ENCODE measurements around the gene TMEM217. TPM values are rescaled to one million over a fixed set of nuclear protein-coding genes. Genes with fewer than 3 reads are reported as not detected.

Gene TMEM217
- total and polyA plus RNA-seq, 2 of the 8 experiments (the other 6 are each of a cell fraction or from before 2014, with no cell fraction given), result 0.60 to 1.1 TPM

DNA sequence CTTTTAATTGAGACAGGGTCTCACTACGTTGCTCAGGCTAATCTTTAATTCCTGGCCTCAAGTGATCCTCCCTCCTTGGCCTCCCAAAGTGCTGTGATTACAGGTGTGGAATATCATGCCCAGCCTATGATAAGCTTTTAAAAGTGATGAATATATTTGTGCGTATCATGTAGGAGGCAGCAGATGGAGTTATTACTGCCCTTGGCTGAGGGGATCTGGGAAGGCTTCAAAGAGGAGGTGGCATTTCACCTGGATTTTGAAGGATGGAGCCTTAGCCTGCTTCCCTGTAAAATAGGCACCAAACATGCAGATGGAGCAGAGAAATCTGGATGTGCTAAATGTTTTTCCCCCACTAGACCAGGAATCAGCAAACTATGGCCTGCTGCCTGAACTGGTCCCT is 77.9 kb downstream of the TMEM217 start:
- H4K20me1 ChIP-seq (replicated peaks in 1 of 2; ENCODE audit: control insufficient read depth in 1 of 2, insufficient read depth in 2 of 2, low read length in 2 of 2), result peaks cover 1 to 4% of the 10 kb centered on the region in 2 experiments
- H3K9me3 ChIP-seq (ENCODE audit: insufficient read depth in 2 of 2, low read depth in 1 of 2, low read length in 1 of 2), result no peaks in the 10 kb centered on the region
- CTCF ChIA-PET (ENCODE audit: partially characterized antibody), result interaction anchor here (0.5 to 3.8 kb wide), 8 partner anchors 9 to 162 kb away, joined by 3 to 26 read pairs (median 3); no protein-coding TSS in a partner anchor
- no peak overlapping the region for H3K18ac ChIP-seq (ENCODE audit: extremely low read depth, low read length)
- TF ChIP-seq KDM1A (IDR thresholded peaks at IDR 0.05; ENCODE audit: borderline replicate concordance, low read length) (no peak), SUZ12 (IDR thresholded peaks at IDR 0.05; ENCODE audit: low read length) (no peak), ZNF274 (IDR thresholded peaks at IDR 0.05; ENCODE audit: borderline replicate concordance, extremely low read depth, low read length) (no peak), TAF7 (optimal IDR thresholded peaks at IDR 0.05; ENCODE audit: borderline replicate concordance, low read depth, low read length) (no peak), HDAC2 (IDR thresholded peaks at IDR 0.05; ENCODE audit: borderline replicate concordance in 1 of 2, low read depth in 2 of 2, low read length in 2 of 2) (no peak), CREB1 (IDR thresholded peaks at IDR 0.05) (no peak), NRF1 (IDR thresholded peaks at IDR 0.05; ENCODE audit: low read depth, low read length) (no peak), POLR2AphosphoS5 (IDR thresholded peaks at IDR 0.05; ENCODE audit: low read depth, low read length) (no peak), TCF12 (IDR thresholded peaks at IDR 0.05; ENCODE audit: low read depth, low read length) (no peak), CHD2 (IDR thresholded peaks at IDR 0.05; ENCODE audit: low read length) (no peak), CHD1 (IDR thresholded peaks at IDR 0.05; ENCODE audit: low read depth, low read length) (no peak)
- TF ChIP-seq, protein P1, sequence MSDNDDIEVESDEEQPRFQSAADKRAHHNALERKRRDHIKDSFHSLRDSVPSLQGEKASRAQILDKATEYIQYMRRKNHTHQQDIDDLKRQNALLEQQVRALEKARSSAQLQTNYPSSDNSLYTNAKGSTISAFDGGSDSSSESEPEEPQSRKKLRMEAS (IDR thresholded peaks at IDR 0.05), result no peak
- no peak overlapping the region for H3K27ac ChIP-seq (ENCODE audit: low read depth, low read length)
- no peak overlapping the region for H3K14ac ChIP-seq (ENCODE audit: insufficient read length)
- no peak overlapping the region for H2BK12ac ChIP-seq (ENCODE audit: low read depth, low read length)
- H3K56ac ChIP-seq (replicated peaks; ENCODE audit: insufficient read length, low read depth, low read length), result no peak overlapping the region
- no peak overlapping the region for H3K4me2 ChIP-seq (ENCODE audit: insufficient read depth in 1 of 2, low read depth in 2 of 2, low read length in 2 of 2)
- H3K4me3 ChIP-seq (ENCODE audit: extremely low read depth in 1 of 4, insufficient read depth in 2 of 4, low read depth in 3 of 4, low read length in 4 of 4), result no peak overlapping the region
- no peak overlapping the region for H4K8ac ChIP-seq (ENCODE audit: extremely low read depth, insufficient read depth, low read length)
- H3K4me1 ChIP-seq (replicated peaks in 1 of 4; ENCODE audit: control insufficient read depth in 3 of 4, insufficient read depth in 4 of 4, low read length in 3 of 4), result no peaks in the 10 kb centered on the region; a peak in 1 of 7 replicates
- no peak overlapping the region for H3K23ac ChIP-seq (ENCODE audit: insufficient read length)
- no peak overlapping the region for H2AFZ ChIP-seq (ENCODE audit: low read length)
- no peaks in the 10 kb centered on the region for H3K79me1 ChIP-seq (ENCODE audit: low read depth, low read length)
- no peak overlapping the region for H3K4ac ChIP-seq (replicated peaks; ENCODE audit: insufficient read length, low read depth, low read length)
- H2BK120ac ChIP-seq (replicated peaks; ENCODE audit: low read depth, low read length), result no peak overlapping the region
- H3K27me3 ChIP-seq (replicated peaks in 1 of 4; ENCODE audit: control insufficient read depth in 3 of 4, extremely low read depth in 1 of 4, insufficient read depth in 3 of 4, low read length in 3 of 4), result no peaks in the 10 kb centered on the region
- H3K9ac ChIP-seq (replicated peaks in 1 of 4; ENCODE audit: extremely low read depth in 1 of 4, low read depth in 3 of 4, low read length in 3 of 4), result no peak overlapping the region
- no peak overlapping the region for H2BK15ac ChIP-seq (ENCODE audit: low read length)
- no peaks in the 10 kb centered on the region for H3K79me2 ChIP-seq (ENCODE audit: control insufficient read depth in 1 of 2, insufficient read depth in 2 of 2, low read length in 2 of 2)
- H2AK5ac ChIP-seq (ENCODE audit: low read depth, low read length), result no peak overlapping the region
- no peak overlapping the region for H2BK20ac ChIP-seq (ENCODE audit: low read length)
- whole genome bisulfite sequencing, 2 experiments (ENCODE audit: extremely low coverage in 1 of 2, insufficient coverage in 1 of 2, insufficient read length in 1 of 2, insufficient replicate concordance in 2 of 2, low coverage in 1 of 2, low lambda C conversion rate in 2 of 2, missing lambda C conversion rate in 1 of 2), result 87% methylated on average over 2 of the region's 2 CpGs; no CpG with 5 or more reads in 1 of the 2 experiments
- POLR2A ChIA-PET (ENCODE audit: partially characterized antibody), result interaction anchor here (1.0 to 27.8 kb wide), 2 partner anchors 9 to 54 kb away, joined by 3 to 1024 read pairs; no protein-coding TSS in a partner anchor
- peaks cover under 1 to 7% (median under 1%) of the 10 kb centered on the region in 4 experiments; a peak in 3 of 8 replicates for H3K36me3 ChIP-seq (ENCODE audit: control insufficient read depth in 2 of 4, insufficient read depth in 4 of 4, low read length in 3 of 4)
- FAIRE-seq, result no peak
- no peak overlapping the region for H2BK5ac ChIP-seq (ENCODE audit: low read depth, low read length)
- H3K23me2 ChIP-seq (ENCODE audit: low read depth, low read length), result no peaks in the 10 kb centered on the region
- H4K5ac ChIP-seq (ENCODE audit: insufficient read length, low read depth, low read length), result no peak overlapping the region
- DNase-seq (ENCODE audit: low read depth in 1 of 2, low spot score in 2 of 2), result no peak
- no peak overlapping the region for H4K91ac ChIP-seq (replicated peaks; ENCODE audit: insufficient read length, low read length)
